Measurements from ENCODE around the gene STN1.

STN1 gene

GRCh38 chr10:103843854-103844570, 74.0 kb downstream of the STN1 start:
- ATAC-seq = no peak

GRCh38 chr10:103843045-103843444, 74.9 kb downstream of the STN1 start:
- DNase-seq = no peak
- no peak for ATAC-seq

More at GRCh38 chr10:103843854-103844570, 74.0 kb downstream of the STN1 start:
- DNase-seq = no peak

GRCh38 chr10:103842605-103843004, 75.4 kb downstream of the STN1 start:
- no peak for DNase-seq
- no peak for ATAC-seq

GRCh38 chr10:103841519-103841918, 76.5 kb downstream of the STN1 start:
- no peak for DNase-seq
- ATAC-seq = no peak

- no peak for DNase-seq
- no peak for ATAC-seq
Measured at GRCh38 chr10:103840740-103841070, 77.3 kb downstream of the STN1 start.

GRCh38 chr10:103839872-103840739, 77.9 kb downstream of the STN1 start:
- no peak for ATAC-seq
- DNase-seq = no peak

GRCh38 chr10:103839519-103839871, 78.5 kb downstream of the STN1 start:
- ATAC-seq (no peak), DNase-seq (no peak)

- no peak for DNase-seq
- ATAC-seq = no peak
Measured at GRCh38 chr10:103838862-103839518, 79.0 kb downstream of the STN1 start.

GRCh38 chr10:103838070-103838395, 80.0 kb downstream of the STN1 start:
- ATAC-seq = no peak
- no peak for DNase-seq

GRCh38 chr10:103837370-103838069, 80.5 kb downstream of the STN1 start:
- no peak for ATAC-seq
- DNase-seq = no peak

- ATAC-seq = no peak
Measured at GRCh38 chr10:103836861-103837260, 81.1 kb downstream of the STN1 start.

GRCh38 chr10:103836273-103836672, 81.7 kb downstream of the STN1 start:
- DNase-seq (no peak), ATAC-seq (no peak)

More at GRCh38 chr10:103836861-103837260, 81.1 kb downstream of the STN1 start:
- DNase-seq = no peak

- ATAC-seq (no peak), DNase-seq (no peak)
Measured at GRCh38 chr10:103835096-103836050, 82.6 kb downstream of the STN1 start.

GRCh38 chr10:103834436-103835095, 83.4 kb downstream of the STN1 start:
- no peak for ATAC-seq
- DNase-seq = no peak

GRCh38 chr10:103833731-103834365, 84.1 kb downstream of the STN1 start:
- ATAC-seq = no peak
- no peak for DNase-seq

- DNase-seq (no peak), ATAC-seq (no peak)
Measured at GRCh38 chr10:103832806-103833205, 85.2 kb downstream of the STN1 start.

All from stimulated activated naive CD8-positive, alpha-beta T cell treated with anti-CD3 and anti-CD28 coated beads, Interleukin-15, Interleukin-2, amounts not matched to agents 100 U/mL and 50 U/mL, for 24 hours (primary cell).